ENCODE measurements around the gene SLC12A3.
"Not testable (repeated sequence)": the region's sequence is repeated elsewhere in the genome, so short reads cannot be mapped to it uniquely, and the experiment has no call there.

The SLC12A3 gene

DNA sequence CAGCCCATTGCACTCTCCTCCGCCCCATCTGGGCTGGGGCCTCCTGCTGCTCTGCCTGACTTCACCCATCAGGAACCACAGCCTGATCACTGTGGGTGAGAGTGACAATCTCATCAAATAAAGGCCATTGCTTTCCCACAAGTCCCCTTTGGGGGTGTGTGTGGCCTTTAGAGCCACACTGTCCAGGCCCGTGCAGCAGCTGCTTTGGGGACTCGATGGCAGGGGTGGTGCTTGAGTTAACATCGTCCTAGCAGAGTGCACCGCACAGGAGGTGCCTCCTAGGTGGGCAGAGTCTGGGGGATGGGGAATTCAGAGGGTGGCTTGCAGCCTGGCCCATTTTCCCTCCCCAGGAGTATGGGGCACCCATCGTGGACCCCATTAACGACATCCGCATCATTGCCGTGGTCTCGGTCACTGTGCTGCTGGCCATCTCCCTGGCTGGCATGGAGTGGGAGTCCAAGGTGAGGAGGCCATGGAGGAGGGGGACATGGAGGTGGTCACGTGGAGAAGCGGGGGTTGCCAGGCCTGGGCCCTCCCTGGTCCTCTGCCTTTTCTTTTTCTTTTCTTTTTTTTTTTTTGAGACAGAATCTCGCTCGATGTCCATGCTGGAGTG is 5.4 kb downstream of the SLC12A3 start:
- no peak for DNase-seq

DNA sequence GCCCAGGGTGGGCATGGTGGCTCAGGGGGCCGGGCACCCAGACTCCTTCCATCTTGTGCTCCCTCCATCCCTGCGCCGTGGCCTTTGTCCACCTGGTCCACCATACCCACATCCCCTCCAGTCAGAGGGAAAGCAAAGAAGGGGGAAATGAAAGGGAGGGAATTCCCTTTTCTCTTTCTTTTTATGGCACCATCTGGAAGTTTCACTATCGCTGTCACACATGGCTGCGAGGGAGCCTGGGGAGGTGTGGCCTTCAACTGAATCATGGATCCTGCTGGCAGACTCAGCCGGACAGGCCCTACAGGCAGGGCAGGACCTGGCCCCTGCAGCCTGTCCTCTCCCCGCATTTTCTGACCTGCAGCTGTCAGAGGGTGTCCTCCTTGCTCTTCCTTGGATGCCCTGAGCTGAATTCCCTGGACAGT is 6.2 kb downstream of the SLC12A3 start:
- no peak for DNase-seq

DNA sequence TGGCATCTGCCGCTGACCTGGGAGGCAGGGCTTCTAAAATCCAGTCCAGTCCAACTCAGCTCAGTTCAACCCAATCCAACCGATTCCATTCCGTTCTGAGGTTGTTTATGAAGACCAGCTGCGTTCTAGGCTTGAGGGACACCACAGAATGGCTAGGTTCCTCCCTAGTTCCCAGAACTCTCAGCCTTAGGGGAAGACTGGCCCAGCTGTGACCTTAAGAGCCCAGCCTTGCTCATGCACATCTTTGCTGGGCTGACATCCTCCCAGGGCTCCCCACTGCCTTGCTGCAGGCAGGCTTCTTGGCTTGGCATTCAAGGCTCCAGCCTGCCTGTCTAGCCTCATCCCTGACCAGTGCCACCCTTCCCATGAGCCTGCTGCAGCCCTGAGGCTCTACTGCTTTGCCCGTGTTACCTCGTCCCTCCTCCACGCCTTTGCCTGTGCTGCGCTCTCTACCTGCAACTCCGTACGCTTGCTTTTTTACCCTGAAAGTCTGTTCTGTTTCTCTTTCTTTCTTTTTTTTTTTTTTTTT is 7.9 kb downstream of the SLC12A3 start:
- no peak for DNase-seq

DNA sequence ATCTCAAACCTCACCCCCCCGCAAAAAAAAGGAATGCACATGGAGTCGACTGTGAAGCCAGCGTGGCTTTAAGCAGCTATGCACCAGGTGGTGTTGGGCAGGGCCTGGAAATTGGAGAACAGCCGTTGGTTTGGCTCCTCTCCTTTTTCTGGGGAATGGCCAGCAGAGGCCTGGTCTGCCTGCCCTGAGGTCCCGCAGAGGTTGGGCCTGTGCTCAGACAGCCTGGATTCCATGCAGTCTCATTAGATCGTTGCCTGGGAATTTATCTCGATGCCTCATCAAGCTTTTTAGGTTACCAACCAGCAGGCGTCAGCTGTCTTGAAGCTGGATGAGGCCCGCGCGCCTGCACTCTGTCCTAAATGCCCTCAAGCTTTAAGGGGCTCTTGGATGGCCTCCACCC is 9.8 kb downstream of the SLC12A3 start:
- DNase-seq, result no peak

DNA sequence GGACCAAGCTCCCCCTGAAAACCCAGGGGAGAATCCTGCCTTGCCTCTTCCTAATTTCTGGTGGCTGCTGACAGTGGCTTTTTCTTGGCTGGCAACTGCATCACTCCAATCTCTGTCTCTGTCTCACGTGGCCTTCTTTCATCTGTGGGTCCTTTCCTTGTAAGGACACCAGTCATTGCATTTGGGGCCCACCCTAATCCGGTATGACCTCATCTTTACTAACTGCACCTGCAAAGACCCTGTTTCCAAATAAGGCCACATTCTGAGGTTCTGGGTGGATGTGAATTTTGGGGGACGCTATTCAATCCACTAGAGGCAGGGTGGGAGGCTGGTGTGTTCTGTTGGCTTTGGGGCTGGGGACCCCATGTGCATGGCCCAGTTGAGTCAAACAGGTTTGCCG is 11.0 kb downstream of the SLC12A3 start:
- no peak for DNase-seq

DNA sequence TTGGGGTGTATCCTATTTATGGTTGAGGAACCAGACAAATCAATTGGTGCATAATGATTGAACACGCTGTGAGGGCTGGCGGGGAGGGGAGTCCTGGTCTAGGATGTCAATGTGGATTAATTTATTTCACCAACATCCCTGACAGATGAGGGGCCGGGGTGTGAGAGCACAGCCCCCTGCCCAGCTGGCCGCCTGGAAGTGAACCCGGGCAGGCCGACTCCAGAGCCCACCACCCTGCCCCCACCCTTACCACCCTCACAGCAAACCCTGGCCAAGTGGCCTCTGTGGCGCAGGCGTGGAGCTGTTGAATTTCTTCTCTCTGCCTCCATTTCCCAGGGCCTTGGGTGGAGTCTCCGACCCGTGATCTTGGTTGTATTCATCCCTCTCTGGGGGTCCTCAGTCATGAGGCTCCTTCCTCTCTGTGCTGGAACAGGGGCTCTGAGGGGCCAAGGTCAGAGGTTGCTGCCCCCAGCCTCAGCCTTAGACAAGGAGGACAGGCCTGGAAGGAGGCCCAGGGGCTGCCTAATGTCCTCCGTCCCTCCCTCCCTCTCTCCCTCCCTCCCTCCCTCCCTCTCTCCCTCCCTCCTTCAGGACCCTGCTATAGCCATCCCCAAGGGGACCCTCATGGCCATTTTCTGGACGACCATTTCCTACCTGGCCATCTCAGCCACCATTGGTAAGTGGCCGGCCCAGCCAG is 12.6 kb downstream of the SLC12A3 start:
- DNase-seq, result no peak

DNA sequence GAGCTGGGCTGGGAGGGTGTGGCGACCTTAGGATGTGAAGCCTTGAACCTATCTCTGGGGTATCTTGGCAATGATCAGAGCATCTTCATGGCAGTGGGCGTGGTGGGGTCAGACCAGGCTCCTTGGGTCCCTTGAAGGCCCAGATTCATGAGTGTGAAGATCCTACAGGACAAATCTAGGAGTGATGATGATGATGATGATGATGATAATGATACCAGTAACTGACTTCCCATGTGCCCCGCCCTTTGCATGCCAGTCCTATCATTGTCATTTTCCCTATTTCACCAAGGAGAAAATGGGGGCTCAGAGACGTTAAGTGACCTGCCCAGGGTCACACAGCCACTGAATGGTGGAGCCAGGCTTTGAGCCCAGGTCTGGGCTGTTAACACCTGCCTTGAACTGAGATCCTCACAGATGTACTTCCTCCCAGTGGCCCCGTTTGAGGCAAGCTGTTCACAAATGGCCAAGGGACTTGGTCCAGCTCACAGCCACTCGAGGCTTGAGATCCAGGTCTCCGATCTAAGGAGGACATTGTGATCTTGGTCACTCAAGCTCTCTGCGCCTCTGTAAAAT is 13.4 kb downstream of the SLC12A3 start:
- DNase-seq, result no peak

DNA sequence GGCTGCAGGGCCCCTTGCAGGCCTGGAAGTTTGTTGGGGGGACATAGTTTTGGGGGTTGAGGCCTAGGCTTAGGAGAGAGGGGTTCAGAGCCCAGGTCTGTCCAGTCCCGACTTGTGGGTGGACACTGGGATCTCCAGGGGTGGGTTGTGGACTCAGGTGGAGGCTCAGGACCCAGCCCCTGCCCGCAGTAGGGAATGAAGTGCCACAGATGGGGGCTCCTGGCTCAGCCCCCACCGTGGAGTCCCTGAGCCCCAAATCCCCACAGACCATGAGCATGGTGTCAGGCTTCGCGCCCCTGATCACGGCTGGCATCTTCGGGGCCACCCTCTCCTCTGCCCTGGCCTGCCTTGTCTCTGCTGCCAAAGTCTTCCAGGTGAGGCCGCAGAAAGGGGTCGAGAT is 14.3 kb downstream of the SLC12A3 start:
- DNase-seq, result no peak

DNA sequence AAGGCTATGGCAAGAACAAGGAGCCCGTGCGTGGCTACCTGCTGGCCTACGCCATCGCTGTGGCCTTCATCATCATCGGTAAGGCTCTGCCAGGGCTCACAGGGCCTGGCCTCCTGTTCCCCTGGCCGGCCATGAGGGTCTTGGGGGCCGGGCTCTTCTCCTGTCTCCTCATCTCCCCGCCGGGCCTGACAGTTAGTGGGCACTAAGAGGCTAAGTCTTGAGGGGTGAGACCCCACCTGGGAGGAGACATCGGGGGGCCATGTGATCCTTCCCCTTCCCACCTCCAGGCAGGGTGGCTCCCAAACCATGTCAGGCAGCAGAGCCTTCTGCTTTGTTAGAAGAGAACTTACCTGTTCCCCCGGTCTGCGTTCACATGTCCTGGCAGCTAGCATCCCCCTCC is 15.2 kb downstream of the SLC12A3 start:
- DNase-seq, result no peak

DNA sequence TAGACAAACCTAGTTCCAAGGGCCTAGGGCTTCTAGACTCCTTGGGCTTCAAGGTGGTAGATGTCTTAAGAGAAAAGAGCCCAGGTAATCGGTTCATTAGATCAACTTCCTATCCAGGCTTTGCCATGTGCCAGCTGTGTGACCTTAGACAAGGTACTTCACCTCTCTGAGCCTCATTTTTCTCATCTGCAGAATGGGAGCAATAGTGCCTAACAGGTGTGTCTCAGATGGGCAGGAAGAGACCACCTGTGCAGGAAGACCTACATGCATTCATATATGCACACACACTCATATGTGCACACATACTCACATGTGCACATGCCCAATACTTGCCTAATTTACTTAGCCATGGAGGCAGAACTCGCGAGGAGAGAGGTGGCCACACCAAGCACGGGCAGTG is 15.7 kb downstream of the SLC12A3 start:
- DNase-seq, result no peak

DNA sequence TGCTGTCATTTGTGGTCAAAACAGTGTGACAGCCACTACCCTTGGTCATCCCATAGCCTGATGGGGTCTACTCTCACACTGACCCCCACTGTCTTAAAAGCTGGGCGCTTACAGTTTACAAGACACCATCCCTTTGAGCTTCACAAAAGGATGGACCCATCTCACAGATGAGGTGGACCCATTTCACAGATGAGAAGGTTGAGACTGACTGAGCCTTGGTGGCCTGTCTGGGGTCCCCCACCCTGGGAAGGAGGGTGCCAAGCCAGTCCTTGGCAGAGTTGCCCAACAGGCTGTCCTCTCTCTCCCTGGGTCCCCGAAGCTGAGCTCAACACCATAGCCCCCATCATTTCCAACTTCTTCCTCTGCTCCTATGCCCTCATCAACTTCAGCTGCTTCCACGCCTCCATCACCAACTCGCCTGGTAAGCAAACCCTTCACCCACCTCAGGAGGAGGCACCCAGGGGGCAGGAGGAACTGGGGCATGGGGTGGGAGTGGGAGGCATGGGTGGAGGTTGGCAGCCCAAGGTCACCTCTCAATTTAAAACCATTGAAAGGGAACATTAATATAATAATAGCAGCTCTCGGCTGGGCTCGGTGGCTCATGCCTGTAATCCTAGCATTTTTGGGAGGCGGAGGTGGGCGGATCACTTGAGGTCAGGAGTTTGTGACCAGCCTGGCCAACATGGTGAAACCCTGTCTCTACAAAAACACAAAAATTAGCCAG is 17.2 kb downstream of the SLC12A3 start:
- no peak for DNase-seq

DNA sequence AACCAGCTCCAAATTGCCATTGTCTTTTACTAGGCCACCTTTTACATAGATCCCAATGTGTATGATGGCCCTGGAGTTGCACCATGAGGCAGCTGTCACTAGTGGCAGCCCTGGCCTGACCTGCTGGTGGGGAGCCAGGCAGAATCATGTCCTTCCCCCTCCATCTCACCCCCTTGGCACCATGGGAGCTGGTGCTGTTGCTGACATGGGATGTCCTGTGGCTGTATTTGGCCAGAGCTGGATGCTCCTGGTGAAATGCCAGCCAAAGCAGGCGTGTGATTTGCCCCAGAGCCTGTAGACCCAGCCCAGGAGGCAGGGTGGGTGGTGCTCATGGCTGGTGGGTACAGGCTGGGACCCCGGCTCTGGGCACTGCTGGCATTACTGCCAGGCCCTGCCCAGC is 18.6 kb downstream of the SLC12A3 start:
- no peak for DNase-seq

DNA sequence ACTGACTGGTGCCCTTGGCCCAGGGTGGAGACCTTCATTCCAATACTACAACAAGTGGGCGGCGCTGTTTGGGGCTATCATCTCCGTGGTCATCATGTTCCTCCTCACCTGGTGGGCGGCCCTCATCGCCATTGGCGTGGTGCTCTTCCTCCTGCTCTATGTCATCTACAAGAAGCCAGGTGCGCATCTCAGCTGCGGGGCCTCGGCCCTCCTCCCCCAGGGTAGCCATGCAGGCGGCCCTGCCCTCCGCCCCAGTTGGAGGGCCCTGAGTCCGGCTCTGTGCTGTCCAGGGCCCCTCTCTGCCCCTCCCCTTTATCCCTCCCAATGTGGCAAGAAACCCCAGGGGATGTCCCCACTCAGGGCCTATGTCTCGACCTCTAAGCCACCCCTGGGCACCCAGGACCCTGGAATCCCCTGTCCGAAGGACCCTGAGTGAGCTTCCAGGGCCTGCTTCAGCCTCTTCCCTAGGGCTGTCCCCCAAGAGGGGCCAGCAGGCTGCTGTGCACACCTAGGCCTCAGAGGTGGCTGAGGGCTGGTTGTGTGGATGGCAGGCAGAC is 19.1 kb downstream of the SLC12A3 start:
- DNase-seq, result no peak

DNA sequence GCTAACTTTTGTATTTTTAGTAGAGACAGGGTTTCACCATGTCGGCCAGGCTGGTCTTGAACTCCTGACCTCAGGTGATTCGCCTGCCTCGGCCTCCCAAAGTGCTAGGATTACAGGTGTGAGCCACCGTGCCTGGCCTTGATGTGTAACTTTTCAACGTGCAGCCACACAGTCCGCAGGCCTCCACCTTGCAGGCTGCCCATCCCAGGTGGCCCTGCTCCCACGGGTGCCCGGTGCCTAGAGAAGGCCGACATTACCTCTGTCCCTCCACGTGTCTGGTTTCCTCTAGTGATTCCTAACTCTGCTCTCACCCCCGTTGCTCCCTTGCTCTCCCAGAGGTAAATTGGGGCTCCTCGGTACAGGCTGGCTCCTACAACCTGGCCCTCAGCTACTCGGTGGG is 19.9 kb downstream of the SLC12A3 start:
- DNase-seq, result not testable (repeated sequence)

DNA sequence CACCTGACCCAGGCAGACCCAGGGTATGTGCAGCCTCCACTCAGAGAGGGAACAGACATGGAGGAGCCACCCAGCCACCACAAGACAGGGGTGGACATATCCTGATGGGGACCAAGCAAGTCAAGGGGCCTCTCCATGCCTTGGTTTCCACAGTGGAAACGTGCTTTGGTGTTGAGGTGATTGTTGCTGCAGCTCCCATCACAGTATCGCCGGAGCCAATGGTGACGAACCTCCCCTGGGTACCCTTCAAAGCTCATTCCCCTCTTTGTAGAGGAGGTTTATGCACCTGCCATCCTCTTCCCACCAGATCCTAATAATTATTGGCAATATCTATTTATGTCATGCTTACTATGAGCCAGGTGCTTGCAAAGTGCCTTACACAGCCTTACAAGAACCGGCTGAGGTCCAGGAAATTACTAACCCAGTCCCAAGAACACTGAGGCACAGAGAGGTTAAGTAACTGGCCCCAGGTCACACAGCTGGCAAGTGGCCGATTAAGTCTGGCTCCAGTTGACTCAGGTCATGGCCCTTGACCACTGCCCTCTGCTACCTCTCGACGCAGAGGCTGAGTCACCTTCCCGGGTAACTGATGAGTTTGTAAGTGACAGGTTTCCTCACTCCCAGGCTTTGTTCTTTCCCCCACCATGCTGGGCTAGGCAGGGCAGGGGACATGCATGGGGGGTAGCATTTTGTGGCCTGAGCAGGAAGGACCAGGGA is 20.6 kb downstream of the SLC12A3 start:
- no peak for DNase-seq

DNA sequence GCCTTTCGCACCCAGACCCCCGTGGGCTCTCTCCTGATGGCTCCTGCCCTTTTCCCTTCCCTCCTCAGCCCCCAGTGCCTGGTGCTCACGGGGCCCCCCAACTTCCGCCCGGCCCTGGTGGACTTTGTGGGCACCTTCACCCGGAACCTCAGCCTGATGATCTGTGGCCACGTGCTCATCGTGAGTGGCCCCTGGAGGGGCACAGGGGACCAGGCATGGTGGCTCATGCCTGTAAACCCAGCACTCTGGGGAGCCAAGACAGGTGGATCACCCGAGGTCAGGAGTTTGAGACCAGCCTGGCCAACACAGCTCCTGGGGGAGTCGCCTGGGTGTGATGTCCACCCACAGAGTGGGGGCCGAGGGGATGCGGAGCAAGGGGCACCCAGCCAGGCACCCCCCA is 21.3 kb downstream of the SLC12A3 start:
- no peak for DNase-seq

DNA sequence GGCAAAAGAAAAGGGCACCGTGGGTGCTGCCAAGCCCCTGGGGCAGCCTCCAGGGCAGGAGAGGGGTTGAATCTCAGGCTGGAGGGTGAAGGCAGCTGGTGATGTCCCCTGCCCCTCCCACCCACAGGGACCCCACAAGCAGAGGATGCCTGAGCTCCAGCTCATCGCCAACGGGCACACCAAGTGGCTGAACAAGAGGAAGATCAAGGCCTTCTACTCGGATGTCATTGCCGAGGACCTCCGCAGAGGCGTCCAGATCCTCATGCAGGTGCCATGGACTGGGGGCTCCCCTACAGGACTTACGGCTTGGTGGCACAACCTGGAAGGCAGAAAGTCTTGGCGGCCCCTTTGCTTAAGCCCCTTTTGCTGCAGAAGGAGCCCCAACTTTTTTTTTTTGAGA is 21.8 kb downstream of the SLC12A3 start:
- no peak for DNase-seq

DNA sequence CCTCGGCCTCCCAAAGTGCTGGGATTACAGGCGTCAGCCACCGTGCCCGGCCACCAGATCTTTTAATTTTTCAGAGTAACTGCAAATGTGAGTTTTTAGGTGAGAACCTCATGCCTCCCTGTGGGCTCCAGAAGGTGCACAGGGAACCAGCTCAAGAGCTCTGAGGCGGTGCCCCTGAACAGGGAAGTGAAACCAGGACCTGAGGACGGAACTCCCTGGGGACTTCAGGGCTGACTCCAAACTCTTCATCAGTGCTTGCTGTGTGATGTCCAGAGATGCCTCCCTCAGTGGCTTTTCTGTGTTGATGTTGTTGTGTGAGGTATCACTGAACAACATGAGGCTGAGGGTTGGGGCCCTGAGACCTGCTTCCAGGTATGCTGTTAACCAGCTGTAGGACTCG is 23.8 kb downstream of the SLC12A3 start:
- no peak for DNase-seq

DNA sequence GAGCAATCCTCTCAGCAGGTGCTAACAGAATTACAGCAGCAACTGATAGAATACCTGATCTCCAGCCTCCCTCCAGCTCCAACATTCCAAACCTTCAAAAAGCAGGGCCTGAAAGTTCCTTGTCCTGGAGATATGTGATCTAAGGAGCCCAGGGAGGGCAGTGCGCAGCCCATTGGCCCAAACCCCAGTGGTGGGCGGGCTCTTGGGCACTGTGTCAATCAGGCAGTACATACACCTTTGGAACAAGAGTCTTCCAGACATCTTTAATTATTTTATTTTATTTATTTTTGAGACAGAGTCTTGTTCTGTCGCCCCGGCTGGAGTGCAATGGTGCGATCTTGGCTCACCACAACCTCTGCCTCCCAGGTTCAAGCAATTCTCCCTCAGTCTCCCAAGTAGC is 24.2 kb downstream of the SLC12A3 start:
- DNase-seq, result no peak

DNA sequence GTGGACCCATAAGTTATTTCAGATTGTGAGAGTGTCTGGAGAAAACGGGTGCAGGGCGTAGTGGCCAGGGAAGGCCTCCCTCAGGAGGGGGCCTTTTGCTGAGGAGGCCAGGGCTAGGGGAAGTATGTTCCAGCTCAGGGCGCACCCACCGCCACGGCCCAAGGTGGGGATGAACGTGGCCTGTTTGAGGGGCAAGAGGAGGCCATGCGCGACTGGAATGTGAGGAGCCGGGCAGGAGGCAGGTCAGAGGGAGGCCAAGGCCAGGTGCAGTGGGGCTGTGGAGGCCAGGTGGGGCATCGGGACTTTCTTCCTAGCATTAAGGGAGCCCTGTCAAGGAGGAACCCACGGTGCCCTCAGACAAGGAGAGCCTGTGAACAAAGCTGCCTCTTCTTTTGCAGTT is 26.7 kb downstream of the SLC12A3 start:
- DNase-seq, result no peak

DNA sequence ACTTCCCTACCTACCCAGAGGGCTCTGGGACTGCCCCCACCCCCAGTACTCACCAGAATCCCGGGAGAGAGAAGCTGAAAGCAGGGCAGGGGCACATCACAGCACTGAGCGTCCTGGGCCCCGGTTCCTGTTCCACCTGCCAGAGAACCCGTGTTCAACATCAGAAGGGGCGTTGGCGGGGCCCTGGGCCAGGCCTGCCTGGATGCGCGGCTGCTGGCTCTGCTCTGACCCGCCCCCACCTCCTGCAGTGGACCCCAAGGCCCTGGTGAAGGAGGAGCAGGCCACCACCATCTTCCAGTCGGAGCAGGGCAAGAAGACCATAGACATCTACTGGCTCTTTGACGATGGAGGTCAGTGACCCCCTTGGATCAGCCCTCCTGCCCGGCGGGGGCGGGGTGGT is 27.7 kb downstream of the SLC12A3 start:
- DNase-seq, result no peak

DNA sequence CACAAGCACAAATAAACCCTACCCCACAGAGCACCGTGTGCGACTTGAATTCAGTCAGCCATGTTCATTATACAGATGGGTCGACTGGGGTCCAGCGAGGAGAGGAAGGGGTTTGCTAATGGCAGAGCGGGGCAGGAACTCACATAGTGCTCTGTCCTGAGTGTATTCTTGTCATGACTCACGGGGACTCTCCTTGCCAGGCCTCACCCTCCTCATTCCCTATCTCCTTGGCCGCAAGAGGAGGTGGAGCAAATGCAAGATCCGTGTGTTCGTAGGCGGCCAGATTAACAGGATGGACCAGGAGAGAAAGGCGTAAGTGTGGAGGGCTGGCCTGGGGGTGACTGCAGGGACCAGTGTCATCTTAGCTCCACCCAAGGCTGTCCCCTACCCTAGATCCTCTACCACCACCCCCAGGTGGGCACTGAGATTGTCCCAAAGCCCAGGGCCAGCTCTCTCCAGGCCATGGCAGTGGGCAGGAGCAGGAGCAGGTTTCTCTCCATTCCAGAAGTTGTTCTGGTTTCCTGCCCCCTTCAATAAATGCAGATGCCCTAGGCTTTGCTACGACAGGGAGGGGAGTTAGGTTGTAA is 29.4 kb downstream of the SLC12A3 start:
- no peak for DNase-seq
